Activated CD8-positive, alpha-beta memory T cell treated with anti-CD3 and anti-CD28 coated beads, Interleukin-2, amount 50 U/mL, for 1 hour (primary cell): ENCODE results near the gene SLC17A9.

Experiments
- DNase-seq: peaks from one replicate; pipeline ENCODE4 v3.0.0-alpha.2; 2020; ENCODE audit errors: extremely low read depth

SLC17A9 gene

DNA sequence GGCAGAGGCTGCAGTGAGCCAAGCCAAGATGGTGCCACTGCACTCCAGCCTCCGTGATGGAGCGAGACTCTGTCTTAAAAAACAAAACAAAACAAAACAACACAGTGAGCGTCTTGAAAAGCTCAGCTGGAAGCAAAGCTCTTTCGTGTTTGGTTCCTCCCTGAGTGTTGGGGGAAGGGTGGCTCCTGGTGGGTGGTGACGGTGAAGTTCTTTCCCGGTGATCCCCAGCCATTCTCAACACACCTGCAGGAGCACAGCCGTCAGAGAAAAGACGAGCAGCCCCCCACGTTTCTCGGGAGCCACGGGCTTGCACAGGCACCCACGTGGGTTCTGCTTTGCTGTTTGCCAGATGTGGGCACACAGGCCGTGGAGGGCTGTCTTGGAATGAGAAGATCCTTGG lies 51.0 kb downstream of the SLC17A9 start:
- DNase-seq = no peak

DNA sequence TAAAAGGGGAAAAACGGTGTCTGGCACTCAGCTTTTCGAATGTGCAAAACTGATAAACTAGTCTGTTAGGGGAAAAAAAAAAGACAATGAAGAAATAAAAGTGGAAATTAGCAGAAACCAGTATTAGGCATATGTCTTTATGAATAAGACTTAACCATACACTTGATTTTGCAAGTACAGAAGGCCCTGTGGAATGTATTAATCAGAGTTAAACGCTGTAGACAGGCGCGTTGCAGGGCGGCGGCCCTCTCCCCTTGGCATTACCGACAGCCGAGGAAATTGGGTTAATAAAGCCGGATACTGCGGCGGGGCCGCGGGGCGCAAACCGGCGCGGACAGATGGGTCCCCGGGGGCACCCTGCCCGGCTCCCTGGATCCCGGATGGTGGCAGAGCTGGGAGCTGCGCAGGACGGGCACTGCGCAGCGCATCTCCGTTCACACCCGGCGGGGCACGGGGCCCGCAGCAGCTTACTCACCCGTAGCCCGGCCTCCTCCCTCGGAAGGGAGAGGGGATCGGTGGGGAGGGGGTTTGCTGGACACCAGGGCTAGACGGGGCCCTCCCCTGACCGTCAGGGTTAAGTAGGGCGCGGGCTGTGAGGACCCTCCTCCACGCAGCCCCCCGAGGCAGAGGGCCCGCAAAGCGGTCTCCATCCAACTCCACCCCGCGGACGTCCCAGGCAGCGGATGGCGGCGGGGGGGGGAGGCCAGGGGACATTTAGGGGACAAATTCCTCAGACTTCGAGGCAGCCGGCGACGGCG lies 52.3 kb downstream of the SLC17A9 start:
- no peak for DNase-seq

DNA sequence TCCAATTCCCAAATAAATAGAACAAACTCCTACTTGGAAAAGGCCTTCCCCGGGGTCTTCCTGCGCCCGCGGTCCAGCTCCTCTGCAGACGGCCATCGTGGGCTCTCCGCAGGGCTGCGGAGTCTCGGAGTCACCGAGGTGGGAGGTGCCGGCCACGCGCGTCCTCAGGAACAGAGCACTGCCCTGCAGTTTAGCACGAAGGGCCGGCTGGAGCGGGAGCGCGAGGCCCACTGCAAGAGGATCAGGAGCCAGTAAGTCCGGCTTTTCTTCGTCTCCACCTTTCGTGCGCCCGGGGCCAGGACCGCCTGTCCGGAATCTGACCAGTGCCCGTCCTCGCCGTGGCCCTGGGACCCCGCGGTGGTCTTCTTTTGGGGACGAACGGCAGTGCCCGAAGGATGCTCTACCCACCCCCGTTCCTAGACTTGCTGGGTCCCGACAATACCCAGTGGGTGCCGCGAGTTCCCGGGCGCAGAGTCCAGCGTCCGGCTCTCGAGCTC lies 52.9 kb downstream of the SLC17A9 start:
- no peak for DNase-seq

GRCh38 chr20:63005862-63006539 lies 53.5 kb downstream of the SLC17A9 start:
- DNase-seq = no peak

DNA sequence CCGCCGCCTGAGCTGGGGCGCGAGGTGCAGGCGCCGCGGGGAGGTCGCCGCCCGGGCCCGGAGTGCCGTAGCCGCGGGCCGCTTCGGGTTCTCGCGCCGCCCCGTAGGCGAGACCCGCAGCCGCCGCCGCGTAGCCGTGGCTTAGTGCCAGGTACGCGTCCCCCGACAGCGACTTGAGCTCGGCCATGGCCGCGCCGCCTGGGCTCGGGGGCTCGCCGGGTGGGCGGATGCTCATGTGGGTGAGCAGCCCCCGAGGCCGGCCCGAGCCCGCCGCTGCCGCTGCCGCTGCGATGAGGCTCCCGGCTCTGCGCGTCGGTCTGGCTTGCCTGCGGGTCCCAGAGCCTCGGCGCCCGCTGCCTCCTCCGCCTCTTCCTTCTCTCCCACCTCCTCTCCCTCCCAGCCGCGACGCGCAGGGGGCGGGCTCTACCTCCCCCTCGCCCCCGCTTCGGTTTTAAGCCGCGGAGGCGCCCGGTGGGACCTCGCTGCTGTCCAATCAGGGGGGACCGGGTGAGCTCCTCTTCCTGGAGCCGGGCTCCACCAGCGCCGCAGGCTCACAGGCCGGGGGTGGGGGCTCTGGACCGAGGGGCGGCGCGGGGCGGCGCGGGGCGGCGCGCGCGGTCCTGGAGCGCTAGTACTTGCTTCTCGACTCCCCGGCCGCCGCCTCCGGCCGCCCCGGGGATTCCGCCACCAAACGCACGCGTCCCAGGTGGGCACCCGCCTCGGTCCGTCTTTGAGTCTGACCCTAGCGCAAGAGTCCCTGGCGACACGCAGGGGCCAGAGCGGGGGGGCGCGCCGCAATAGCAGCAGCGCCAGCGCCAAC lies 54.2 kb downstream of the SLC17A9 start, which contains the start of gene BHLHE23:
TSS of gene BHLHE23 (minus strand) at position 425 of the 820 bp plus-strand sequence. CDS start at position 235, 190 bp downstream.
- DNase-seq = no peak

DNA sequence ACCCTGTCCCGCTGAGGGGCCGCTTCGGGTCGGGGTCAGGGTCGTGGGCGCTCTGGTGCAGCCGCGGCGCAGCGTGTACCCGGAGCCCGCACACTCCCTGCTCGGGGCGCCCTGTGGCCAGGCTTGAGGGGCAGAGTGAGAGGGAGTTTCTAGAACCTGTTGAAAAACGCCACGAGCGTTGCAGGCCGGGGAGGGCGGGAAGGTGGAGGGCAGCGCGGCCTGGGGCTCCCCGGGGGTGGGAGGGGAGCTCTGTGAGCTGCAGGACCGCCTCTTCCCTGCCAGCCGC lies 54.8 kb downstream of the SLC17A9 start:
- DNase-seq = no peak

DNA sequence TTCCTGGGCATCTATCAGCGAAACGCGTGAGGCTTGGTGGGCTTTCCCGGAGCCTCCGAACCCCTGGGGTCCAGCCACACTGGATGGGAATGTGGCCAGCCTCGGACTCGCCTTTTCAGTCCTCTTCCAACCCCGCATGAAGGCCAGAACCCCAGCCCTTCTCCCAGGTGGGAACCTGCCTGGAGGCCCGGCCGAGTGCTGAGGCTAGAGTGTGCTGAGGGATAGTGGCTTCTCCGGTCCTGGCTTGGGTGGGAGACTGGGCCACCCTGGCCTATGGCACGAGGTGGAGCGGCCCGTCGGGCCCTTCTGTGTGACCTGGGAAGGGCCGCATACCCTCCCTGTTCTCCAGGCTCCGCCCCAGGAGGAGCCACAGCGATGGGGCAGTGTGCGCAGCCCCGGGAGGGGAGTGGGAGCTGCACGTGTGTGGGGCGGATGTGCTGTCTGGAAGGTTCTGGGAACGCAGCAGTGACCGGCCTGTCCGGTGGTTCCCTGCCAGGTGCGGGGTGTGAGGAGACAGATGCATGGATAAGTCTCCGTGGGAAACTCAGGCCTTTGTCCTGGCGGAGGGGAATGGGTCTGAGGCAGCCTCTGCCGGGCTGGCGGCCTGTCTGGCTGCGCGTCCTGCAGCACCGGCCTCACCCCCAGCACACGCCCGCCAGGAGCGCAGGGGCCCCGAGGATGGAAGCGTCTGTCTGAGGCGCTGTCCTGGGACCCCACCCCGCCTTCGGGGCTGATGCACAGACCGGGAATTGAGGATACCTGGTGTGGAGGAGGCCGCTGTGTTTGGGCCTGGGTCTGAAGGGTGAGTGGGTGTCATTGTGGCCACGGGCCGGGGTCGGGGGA lies 55.4 kb downstream of the SLC17A9 start:
- DNase-seq = no peak

GRCh38 chr20:63008541-63009044 lies 56.1 kb downstream of the SLC17A9 start:
- no peak for DNase-seq

DNA sequence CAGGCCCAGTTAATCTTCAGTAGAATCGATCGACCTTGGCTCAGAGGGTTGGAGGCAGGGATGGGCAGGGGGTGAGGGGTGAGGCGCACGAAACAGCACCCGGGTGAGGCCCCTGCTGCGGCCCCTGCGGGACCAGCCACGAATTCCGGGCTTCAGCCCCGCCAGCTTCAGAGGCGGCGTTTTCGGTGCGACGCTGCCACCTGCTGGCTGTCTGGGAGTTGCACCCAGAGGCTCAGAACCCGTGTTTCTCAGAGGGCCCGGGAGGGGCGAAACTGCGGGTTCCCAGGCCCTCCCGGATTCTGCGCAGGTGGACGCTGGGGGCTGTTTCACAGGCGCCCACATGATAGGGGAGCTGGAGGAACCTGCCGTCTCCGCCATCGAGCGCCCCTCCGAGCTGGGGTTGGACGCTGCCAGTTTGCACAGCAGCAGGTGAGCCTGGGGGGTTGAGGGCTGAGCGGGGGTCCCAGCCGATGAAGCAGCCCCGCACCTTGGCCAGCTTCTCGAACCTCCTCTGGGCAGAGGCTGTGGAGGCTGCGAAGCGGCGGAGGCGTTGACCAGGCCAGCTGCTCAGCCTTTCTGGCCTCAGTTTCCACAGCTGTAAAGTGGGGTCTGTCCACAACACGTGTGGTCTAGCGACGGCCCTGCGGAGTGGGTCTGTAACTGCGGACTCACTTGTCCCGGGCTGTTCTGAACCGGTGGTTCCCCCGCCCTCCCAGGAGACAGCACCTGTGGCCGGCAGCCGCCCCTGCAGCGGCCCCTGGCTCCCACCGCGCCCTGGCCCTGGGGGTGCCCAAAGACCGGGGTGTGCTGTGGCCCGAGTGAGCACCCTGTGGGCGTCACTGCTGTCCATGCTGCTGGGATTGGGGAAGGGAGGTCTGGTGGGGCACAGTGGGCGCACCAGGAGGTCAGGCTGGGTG lies 56.8 kb downstream of the SLC17A9 start:
- peak; percentile 54 for DNase-seq

GRCh38 chr20:63009988-63010769 lies 57.7 kb downstream of the SLC17A9 start:
- DNase-seq = peak; percentile 65

GRCh38 chr20:63011798-63012197 lies 59.3 kb downstream of the SLC17A9 start:
- DNase-seq = no peak

DNA sequence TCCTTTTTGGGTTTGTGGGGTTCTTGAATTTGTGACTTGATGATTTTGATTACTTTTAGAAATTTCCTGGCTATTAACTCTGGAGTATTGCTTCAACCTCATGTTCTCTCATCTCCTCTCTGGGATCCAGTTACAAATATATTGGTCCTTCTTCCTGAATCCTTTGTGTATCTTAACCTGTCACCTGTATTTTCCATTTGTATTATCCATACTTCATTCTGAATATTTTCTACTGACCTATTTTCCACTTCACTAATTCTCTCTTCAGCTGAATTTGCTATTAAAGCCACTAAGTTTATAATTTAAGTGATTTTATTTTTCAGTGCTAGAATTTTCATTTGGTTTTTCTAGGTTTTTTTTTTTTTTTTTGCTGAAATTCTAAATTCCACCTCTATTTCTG lies 60.7 kb downstream of the SLC17A9 start:
- no peak for DNase-seq

- no peak for DNase-seq
Observed at GRCh38 chr20:63014287-63014686, 61.8 kb downstream of the SLC17A9 start.

GRCh38 chr20:63014710-63015109 lies 62.2 kb downstream of the SLC17A9 start:
- DNase-seq = no peak

GRCh38 chr20:63015147-63015661 lies 62.7 kb downstream of the SLC17A9 start:
- DNase-seq = no peak

DNA sequence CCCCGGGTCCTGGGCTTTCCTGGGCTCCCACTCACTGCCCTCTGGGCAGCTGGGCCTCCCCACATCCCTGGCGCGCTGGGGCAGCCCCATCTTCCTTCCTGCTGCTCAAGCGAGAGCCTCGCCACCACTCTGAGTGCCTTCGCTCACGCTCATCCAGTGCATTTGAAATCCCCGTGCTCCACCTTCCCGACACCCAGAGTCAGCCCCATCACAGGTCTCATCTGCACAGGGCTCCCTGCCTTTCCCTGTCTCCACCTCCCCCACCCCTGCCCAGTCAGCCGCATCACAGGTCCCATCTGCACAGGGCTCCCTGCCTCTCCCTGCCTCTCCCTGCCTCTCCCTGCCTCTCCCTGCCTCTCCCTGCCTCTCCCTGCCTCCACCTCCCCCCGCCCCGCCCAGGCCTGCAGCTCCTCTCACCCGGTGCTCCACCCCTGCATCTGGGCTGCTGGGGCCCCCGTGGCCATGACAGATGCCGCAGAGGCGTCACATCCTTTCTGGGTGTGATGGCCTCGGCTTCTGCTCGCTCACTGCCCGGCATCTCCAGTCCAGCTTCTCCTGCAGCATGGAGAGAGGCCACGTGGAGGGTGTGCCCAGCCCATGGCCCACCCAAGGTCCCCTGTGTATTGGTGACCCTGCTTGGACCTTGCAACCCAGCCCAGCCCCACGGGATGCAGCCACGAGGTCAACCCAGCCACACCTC lies 63.3 kb downstream of the SLC17A9 start:
- no peak for DNase-seq

DNA sequence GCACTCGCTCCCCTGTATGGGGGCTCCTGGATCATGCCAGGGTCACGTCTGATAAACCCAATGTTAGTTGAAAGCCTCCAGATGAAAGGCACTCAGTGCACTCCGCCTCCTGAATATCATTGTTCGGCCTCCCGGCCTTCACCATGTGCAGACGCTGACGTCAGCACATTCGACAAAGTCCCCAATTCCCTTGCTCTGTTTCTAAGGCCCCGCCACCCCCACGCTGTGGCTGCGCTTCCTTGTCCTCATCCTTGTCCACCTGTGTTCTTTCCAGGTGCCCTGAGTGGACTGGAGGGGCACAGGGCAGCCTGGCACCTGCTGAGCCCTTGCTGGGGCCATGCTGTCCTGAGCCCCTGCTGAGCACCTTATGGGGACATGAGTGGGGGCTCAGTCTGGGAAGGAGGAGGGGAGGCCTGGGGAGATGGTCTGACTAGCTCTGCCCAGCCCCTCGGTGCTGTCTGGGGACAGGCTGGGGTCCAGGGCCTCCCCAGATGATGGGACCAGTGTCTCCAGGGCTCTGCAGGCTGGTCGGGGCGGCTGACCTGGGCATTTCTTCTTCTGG lies 64.1 kb downstream of the SLC17A9 start:
- no peak for DNase-seq
